Measurements from ENCODE around the gene C16orf90.

DNA sequence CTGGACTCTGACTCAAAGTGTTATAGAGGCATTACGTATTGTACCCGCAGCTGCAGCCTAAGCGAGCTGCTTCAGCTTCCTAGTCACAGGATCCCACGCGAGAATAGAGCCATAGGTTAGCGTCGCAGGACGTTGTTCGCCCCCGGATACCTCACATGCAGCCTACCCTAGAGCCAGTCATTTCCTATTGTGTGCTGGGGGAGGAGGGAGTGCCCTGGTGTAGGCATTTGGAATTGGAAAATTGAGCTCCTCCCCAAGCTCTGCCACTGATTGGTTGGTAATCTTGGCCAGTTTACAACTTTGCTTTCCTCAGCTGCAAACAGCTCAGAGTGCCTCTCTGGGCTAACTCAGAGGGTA is 51.3 kb downstream of the C16orf90 start:
- TF ChIP-seq EZH2 (IDR thresholded peaks at IDR 0.05; ENCODE audit: borderline replicate concordance, low read depth, low read length, poor library complexity, severe bottlenecking): no peak
- TF ChIP-seq, protein P1, sequence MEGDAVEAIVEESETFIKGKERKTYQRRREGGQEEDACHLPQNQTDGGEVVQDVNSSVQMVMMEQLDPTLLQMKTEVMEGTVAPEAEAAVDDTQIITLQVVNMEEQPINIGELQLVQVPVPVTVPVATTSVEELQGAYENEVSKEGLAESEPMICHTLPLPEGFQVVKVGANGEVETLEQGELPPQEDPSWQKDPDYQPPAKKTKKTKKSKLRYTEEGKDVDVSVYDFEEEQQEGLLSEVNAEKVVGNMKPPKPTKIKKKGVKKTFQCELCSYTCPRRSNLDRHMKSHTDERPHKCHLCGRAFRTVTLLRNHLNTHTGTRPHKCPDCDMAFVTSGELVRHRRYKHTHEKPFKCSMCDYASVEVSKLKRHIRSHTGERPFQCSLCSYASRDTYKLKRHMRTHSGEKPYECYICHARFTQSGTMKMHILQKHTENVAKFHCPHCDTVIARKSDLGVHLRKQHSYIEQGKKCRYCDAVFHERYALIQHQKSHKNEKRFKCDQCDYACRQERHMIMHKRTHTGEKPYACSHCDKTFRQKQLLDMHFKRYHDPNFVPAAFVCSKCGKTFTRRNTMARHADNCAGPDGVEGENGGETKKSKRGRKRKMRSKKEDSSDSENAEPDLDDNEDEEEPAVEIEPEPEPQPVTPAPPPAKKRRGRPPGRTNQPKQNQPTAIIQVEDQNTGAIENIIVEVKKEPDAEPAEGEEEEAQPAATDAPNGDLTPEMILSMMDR (conservative IDR thresholded peaks at IDR 0.05; ENCODE audit: low read depth, low read length): no peak
